Stomach (tissue), 9 donors: ENCODE results near the gene FAM98C. TPM values are rescaled to one million over a fixed set of nuclear protein-coding genes. Genes with fewer than 3 reads are reported as not detected.
"Not testable (repeated sequence)": the region's sequence is repeated elsewhere in the genome, so short reads cannot be mapped to it uniquely, and the experiment has no call there.

Experiments
- DNase-seq, 2 donors: peaks; one replicate each; pipeline versions ENCODE4 v3.0.0 to v3.0.0-alpha.2; 2013 to 2019
- H3K27ac ChIP-seq, 5 donors: fragments of 200-600 bp in 4 of 5; sonication (generic) in 4 of 5; one replicate each; pipeline ENCODE4 v1.5.1; 2013 to 2019; ENCODE audit warnings: mild to moderate bottlenecking in 1 of 5, moderate library complexity in 1 of 5
- H3K27me3 ChIP-seq, 3 donors: fragments of 200-600 bp; sonication (generic); one replicate each; pipeline ENCODE4 v1.5.1; 2017 to 2019; ENCODE audit warnings: mixed run types in 1 of 3
- H3K36me3 ChIP-seq, 4 donors: fragments of 200-600 bp; sonication (generic); 1 replicate in 3 of 4; 2 replicates in 1 of 4; pipeline ENCODE4 v1.5.1; 2016 to 2019
- H3K4me1 ChIP-seq, 4 donors: fragments of 200-600 bp; sonication (generic); one replicate each; pipeline ENCODE4 v1.5.1; 2016 to 2019
- H3K4me3 ChIP-seq, 4 donors: fragments of 200-600 bp; sonication (generic) in 3 of 4; one replicate each; pipeline ENCODE4 v1.5.1; 2016 to 2019; ENCODE audit warnings: mild to moderate bottlenecking in 1 of 4
- H3K9me3 ChIP-seq, 4 donors: fragments of 200-600 bp; sonication (generic); one replicate each; pipeline ENCODE4 v1.5.1; 2016 to 2019
- CTCF ChIP-seq, 7 experiments: fragments of 450-650 bp in 4 of 7; fragments of 200-600 bp in 3 of 7; sonication (generic) in 3 of 7; IDR thresholded peaks; one replicate each; pipeline ENCODE4 v1.5.1; 2016 to 2019; ENCODE audit warnings: antibody characterized with exemption in 7 of 7, control low read depth in 2 of 7, mild to moderate bottlenecking in 1 of 7
- EP300 ChIP-seq: sonication (generic); formaldehyde crosslinking; IDR thresholded peaks from one replicate; pipeline ENCODE4 v1.6.1; 2017; ENCODE audit warnings: antibody characterized with exemption
- POLR2A ChIP-seq, 4 donors: fragments of 450-650 bp; IDR thresholded peaks; one replicate each; pipeline ENCODE4 v1.6.1; 2016; ENCODE audit warnings: antibody characterized with exemption in 4 of 4, control low read depth in 2 of 4, mild to moderate bottlenecking in 1 of 4, moderate library complexity in 1 of 4
- POLR2AphosphoS5 ChIP-seq, 3 donors: sonication (generic); formaldehyde crosslinking; IDR thresholded peaks; one replicate each; pipeline ENCODE4 v1.6.1; 2016; ENCODE audit warnings: antibody characterized with exemption in 3 of 3
- WGBS, 5 donors: extraction: QIAGEN DNeasy Blood & Tissue Kit in 3 of 5; methylation state at CpG; one replicate each; pipeline versions ENCODE4 v1.1.5 to v1.1.7; 2013 to 2018; 5-methylcytosine and 5-hydroxymethylcytosine counted together
- intact Hi-C: fragments of 100-400 bp; cut with DNase I; formaldehyde crosslinking; loops from one replicate; pipeline ENCODE4 v1.15.1; 2023; ENCODE audit warnings: low total_unique reads
- polyA plus RNA-seq, 3 donors: library from polyadenylated mRNA; stranded (reverse); fragments of 200-250 nt; gene quantifications; one replicate each; pipeline ENCODE4 v1.2.3, GENCODE V29; 2013
- total RNA-seq, 5 donors: library from RNA; depleted of rRNA; stranded (reverse); fragments of >200 nt; gene quantifications; one replicate each; pipeline versions ENCODE4 v1.1.0 to v1.2.3, GENCODE V29; 2014 to 2016
- donor health status: healthy with polysubstance abuse.
- donor health status: Bipolar disorder and iron deficiency.
- donor health status: healthy.

FAM98C gene
- total and polyA plus RNA-seq, 8 donors = 4.0 to 222 (median 19.9) TPM

GRCh38 chr19:38409631-38410133, 6.8 kb downstream of the FAM98C start:
- TF ChIP-seq POLR2AphosphoS5 (IDR thresholded peaks at IDR 0.05) (no peak), CTCF (IDR thresholded peaks at IDR 0.05) (no peak), POLR2A (IDR thresholded peaks at IDR 0.05) (no peak), EP300 (no peak)
- H3K9me3 ChIP-seq = no peaks in the 10 kb centered on the region
- H3K4me1 ChIP-seq = peaks cover 0 to 3% (median 2%) of the 10 kb centered on the region in 4 donors
- intact Hi-C loops = no loop called here
- H3K27me3 ChIP-seq = peaks cover 0 to 1% (median 0%) of the 10 kb centered on the region in 3 donors
- peak in 1 of 2 donors; percentile 63 for DNase-seq
- H3K4me3 ChIP-seq = no peak overlapping the region
- H3K36me3 ChIP-seq = peaks cover 8 to 54% (median 44%) of the 10 kb centered on the region in 4 donors
- no peak overlapping the region for H3K27ac ChIP-seq
- WGBS, 5 donors = 45 to 57% (median 53%) methylated on average over 7 of the region's 7 CpGs

DNA sequence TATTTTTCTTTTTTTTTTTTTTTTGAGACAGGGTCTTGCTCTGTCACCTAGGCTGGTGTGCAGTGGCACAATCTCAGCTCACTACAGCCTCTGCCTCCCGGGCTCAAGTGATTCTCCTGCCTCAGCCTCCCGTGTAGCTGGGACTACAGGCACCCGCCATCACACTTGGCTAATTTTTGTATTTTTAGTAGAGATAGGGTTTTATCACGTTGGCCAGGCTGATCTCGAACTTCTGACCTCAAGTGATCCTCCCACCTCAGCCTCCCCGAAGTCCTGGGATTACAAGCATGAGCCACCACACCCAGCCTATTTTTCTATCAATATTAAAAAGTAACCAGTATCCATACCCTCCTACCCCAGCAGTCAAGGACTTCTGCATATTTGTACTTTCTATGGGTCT, 7.5 kb downstream of the FAM98C start:
- H3K27me3 ChIP-seq, DNase-seq, H3K4me1 ChIP-seq, H3K4me3 ChIP-seq, intact Hi-C loops, H3K27ac ChIP-seq, H3K9me3 ChIP-seq: not testable (repeated sequence)
- WGBS, 5 donors = 68 to 76% (median 72%) methylated on average over 6 of the region's 6 CpGs
- peaks cover 5 to 48% (median 38%) of the 10 kb centered on the region in 4 donors for H3K36me3 ChIP-seq

GRCh38 chr19:38411041-38411712, 8.3 kb downstream of the FAM98C start:
- peaks cover 2 to 44% (median 30%) of the 10 kb centered on the region in 4 donors for H3K36me3 ChIP-seq
- WGBS, 5 donors = 83 to 88% (median 84%) methylated on average over 12 to 13 of the region's 13 CpGs
- H3K4me3 ChIP-seq = no peak overlapping the region
- no peak for DNase-seq
- peaks cover 0 to 6% (median 0%) of the 10 kb centered on the region in 3 donors for H3K27me3 ChIP-seq
- no peaks in the 10 kb centered on the region for H3K9me3 ChIP-seq
- H3K4me1 ChIP-seq = no peaks in the 10 kb centered on the region
- no peak overlapping the region for H3K27ac ChIP-seq
- TF ChIP-seq CTCF (IDR thresholded peaks at IDR 0.05) (no peak), EP300 (no peak), POLR2A (IDR thresholded peaks at IDR 0.05) (no peak), POLR2AphosphoS5 (IDR thresholded peaks at IDR 0.05) (no peak)
- intact Hi-C loops = no loop called here

- DNase-seq, intact Hi-C loops, H3K4me3 ChIP-seq, H3K9me3 ChIP-seq, H3K27me3 ChIP-seq, H3K4me1 ChIP-seq, H3K27ac ChIP-seq: not testable (repeated sequence)
- WGBS, 5 donors = 77 to 82% (median 82%) methylated on average over 5 of the region's 5 CpGs
- H3K36me3 ChIP-seq = peaks cover 0 to 37% (median 23%) of the 10 kb centered on the region in 4 donors
Observed at GRCh38 chr19:38411898-38412297, 9.0 kb downstream of the FAM98C start.

- Histone ChIP-seq H3K27me3 (peaks cover 0 to 15% (median 0%) of the 10 kb centered on the region in 3 donors), H3K4me3 (no peak overlapping the region), H3K4me1 (peaks cover 0 to 3% (median 1%) of the 10 kb centered on the region in 4 donors), H3K9me3 (no peaks in the 10 kb centered on the region), H3K27ac (no peak overlapping the region), H3K36me3 (peaks cover 0 to 31% (median 17%) of the 10 kb centered on the region in 4 donors)
- WGBS, 5 donors = 83 to 93% (median 89%) methylated on average over 5 to 8 of the region's 8 CpGs
- intact Hi-C loops = no loop called here
- no peak for DNase-seq
- TF ChIP-seq POLR2AphosphoS5 (IDR thresholded peaks at IDR 0.05) (no peak), POLR2A (IDR thresholded peaks at IDR 0.05) (no peak), CTCF (IDR thresholded peaks at IDR 0.05) (no peak), EP300 (no peak)
Observed at GRCh38 chr19:38412491-38412890, 9.6 kb downstream of the FAM98C start.
